HepG2 (cell line): ENCODE data around the gene DNAAF1. TPM values are rescaled to one million over a fixed set of nuclear protein-coding genes. Genes with fewer than 3 reads are reported as not detected.
A peak's percentile ranks its signal among the peaks of the same experiment; 100 is the strongest.

Experiments
- ATM ChIP-seq: fragments of 450-650 bp; IDR thresholded peaks from 2 replicates; pipeline ENCODE4 v1.7.1; 2017; ENCODE audit warnings: mild to moderate bottlenecking, borderline replicate concordance
- CAMTA2 ChIP-seq: sonication (generic); formaldehyde crosslinking; IDR thresholded peaks from 2 replicates; pipeline ENCODE4 v1.4.0; 2020; ENCODE audit warnings: mild to moderate bottlenecking, missing genetic modification reagents, borderline replicate concordance
- E2F5 ChIP-seq: sonication (generic); formaldehyde crosslinking; conservative IDR thresholded peaks from 2 replicates; pipeline ENCODE4 v1.4.0; 2020; ENCODE audit warnings: missing genetic modification reagents
- FOSL1 ChIP-seq: sonication (generic); formaldehyde crosslinking; IDR thresholded peaks from 2 replicates; pipeline ENCODE4 v1.9.0; 2021; ENCODE audit warnings: missing genetic modification reagents, borderline replicate concordance
- FOXA1 ChIP-seq, 2 experiments: fragments of 450-650 bp in 1 of 2; sonication (generic) in 1 of 2; formaldehyde crosslinking in 1 of 2; IDR thresholded peaks; 2 replicates each; pipeline versions ENCODE4 v1.4.0 to v1.6.1; 2016 to 2020; ENCODE audit warnings: missing genetic modification reagents in 1 of 2
- FOXK2 ChIP-seq: fragments of 450-650 bp; IDR thresholded peaks from 2 replicates; pipeline ENCODE4 v1.6.1; 2016
- HNF4A ChIP-seq: sonication (generic); formaldehyde crosslinking; IDR thresholded peaks from 2 replicates; pipeline ENCODE4 v1.4.0; 2020; ENCODE audit warnings: missing genetic modification reagents
- HOXA5 ChIP-seq: sonication (generic); formaldehyde crosslinking; IDR thresholded peaks from 2 replicates; pipeline ENCODE4 v1.4.0; 2020; ENCODE audit warnings: missing genetic modification reagents
- MLLT10 ChIP-seq: sonication (generic); formaldehyde crosslinking; IDR thresholded peaks from 2 replicates; pipeline ENCODE4 v1.4.0; 2020; ENCODE audit warnings: missing genetic modification reagents
- ONECUT2 ChIP-seq: sonication (generic); formaldehyde crosslinking; IDR thresholded peaks from 2 replicates; pipeline ENCODE4 v1.4.0; 2020; ENCODE audit warnings: missing genetic modification reagents
- RAD21 ChIP-seq: fragments of 450-650 bp; formaldehyde crosslinking; IDR thresholded peaks from 2 replicates; pipeline ENCODE4 v1.5.0; 2020; ENCODE audit warnings: mild to moderate bottlenecking
- SAP130 ChIP-seq: IDR thresholded peaks from 2 replicates; pipeline ENCODE4 v1.6.1; 2016; ENCODE audit warnings: low read depth
- ZNF225 ChIP-seq: sonication (generic); formaldehyde crosslinking; IDR thresholded peaks from 2 replicates; pipeline ENCODE4 v1.4.0; 2020; ENCODE audit warnings: mild to moderate bottlenecking, missing genetic modification reagents
- ZNF280D ChIP-seq: sonication (generic); formaldehyde crosslinking; IDR thresholded peaks from 2 replicates; pipeline ENCODE4 v1.5.1; 2020; ENCODE audit warnings: mild to moderate bottlenecking, missing genetic modification reagents
- ZNF33B ChIP-seq: sonication (generic); formaldehyde crosslinking; IDR thresholded peaks from 2 replicates; pipeline ENCODE4 v1.5.1; 2020; ENCODE audit warnings: mild to moderate bottlenecking, missing genetic modification reagents
- ZNF431 ChIP-seq: sonication (generic); formaldehyde crosslinking; IDR thresholded peaks from 2 replicates; pipeline ENCODE4 v1.9.0; 2022; ENCODE audit warnings: missing genetic modification reagents, low read depth, mild to moderate bottlenecking, borderline replicate concordance
- ZNF432 ChIP-seq: sonication (generic); formaldehyde crosslinking; IDR thresholded peaks from 2 replicates; pipeline ENCODE4 v1.5.0; 2020; ENCODE audit warnings: missing genetic modification reagents, mild to moderate bottlenecking, borderline replicate concordance
- ZNF446 ChIP-seq: sonication (generic); formaldehyde crosslinking; IDR thresholded peaks from 2 replicates; pipeline ENCODE4 v1.5.0; 2020; ENCODE audit warnings: mild to moderate bottlenecking, missing genetic modification reagents
- ZNF564 ChIP-seq: sonication (generic); formaldehyde crosslinking; IDR thresholded peaks from 2 replicates; pipeline ENCODE4 v1.8.1; 2023; ENCODE audit warnings: mild to moderate bottlenecking, missing genetic modification reagents
- ZNF75D ChIP-seq: sonication (generic); formaldehyde crosslinking; IDR thresholded peaks from 2 replicates; pipeline ENCODE4 v1.8.1; 2023; ENCODE audit warnings: missing genetic modification reagents, mild to moderate bottlenecking, borderline replicate concordance
- ZNF770 ChIP-seq: sonication (generic); formaldehyde crosslinking; IDR thresholded peaks from 2 replicates; pipeline ENCODE4 v1.5.0; 2020; ENCODE audit warnings: mild to moderate bottlenecking, missing genetic modification reagents
- ZNF773 ChIP-seq: sonication (generic); formaldehyde crosslinking; IDR thresholded peaks from 2 replicates; pipeline ENCODE4 v1.4.0; 2020; ENCODE audit warnings: missing genetic modification reagents, borderline replicate concordance
- ZNF781 ChIP-seq: sonication (generic); formaldehyde crosslinking; IDR thresholded peaks from 2 replicates; pipeline ENCODE4 v1.5.1; 2020; ENCODE audit warnings: borderline replicate concordance, mild to moderate bottlenecking, missing genetic modification reagents; ENCODE audit errors: not compliant biosample characterization
- ZSCAN21 ChIP-seq: sonication (generic); formaldehyde crosslinking; IDR thresholded peaks from 2 replicates; pipeline ENCODE4 v1.8.0; 2022; ENCODE audit warnings: mild to moderate bottlenecking, missing genetic modification reagents, moderate library complexity, borderline replicate concordance
- polyA plus RNA-seq, 8 experiments: library from polyadenylated mRNA; depleted of rRNA in 3 of 8; stranded (reverse) in 7 of 8; unstranded in 1 of 8; fragments of >200 nt; fragmentation: Illumina TruSeq in 4 of 8; extraction: Trizol in 4 of 8; gene quantifications; 2 replicates each; pipeline versions ENCODE4 v1.2.1 to v1.2.3, GENCODE V29; 2011 to 2016; ENCODE audit warnings: low read depth in 4 of 8, missing spikeins in 1 of 8, mixed read lengths in 1 of 8; ENCODE audit not compliant: insufficient read depth in 1 of 8
- total RNA-seq, 5 experiments: library from RNA; depleted of rRNA; stranded (reverse); fragments of >200 nt; fragmentation: Illumina TruSeq; extraction: Trizol; gene quantifications; 2 replicates each; pipeline ENCODE4 v1.2.3, GENCODE V29; 2016; ENCODE audit warnings: low read depth in 1 of 5

Gene DNAAF1
- total and polyA plus RNA-seq, 2 of the 13 experiments (the other 11 are each of a cell fraction or from before 2014, with no cell fraction given): 0.04 TPM; not detected in 1

GRCh38 chr16:84096447-84097005 lies 48.6 kb upstream of the DNAAF1 start (continued):
- TF ChIP-seq MLLT10 (CRISPR knock-in tag) (no peak), FOSL1 (CRISPR knock-in tag) (no peak), E2F5 (CRISPR knock-in tag) (no peak), ATM (no peak), FOXK2 (peak; percentile 64; the same call in 1 of the 2 replicates), FOXA1 (IDR thresholded peaks at IDR 0.05) (peak; percentile 95), FOXA1 (CRISPR knock-in tag; IDR thresholded peaks at IDR 0.05) (peak; percentile 99), ZNF225 (CRISPR knock-in tag) (no peak), ZNF446 (CRISPR knock-in tag) (no peak), HOXA5 (CRISPR knock-in tag) (no peak), ONECUT2 (CRISPR knock-in tag) (no peak), ZNF280D (peak; percentile 38; the same call in 1 of the 2 replicates), HNF4A (CRISPR knock-in tag) (peak; percentile 51; the same call in 1 of the 2 replicates), RAD21 (CRISPR knock-in tag) (0 out of 2 replicates have a peak, but pooled peaks have one; percentile 9), ZSCAN21 (no peak), ZNF75D (CRISPR knock-in tag) (no peak), SAP130 (CRISPR knock-in tag) (peak; percentile 97), ZNF564 (no peak), ZNF33B (CRISPR knock-in tag) (no peak), CAMTA2 (CRISPR knock-in tag) (no peak), ZNF781 (no peak), ZNF773 (CRISPR knock-in tag) (no peak), ZNF431 (CRISPR knock-in tag) (no peak; the same call in 1 of the 2 replicates), ZNF432 (CRISPR knock-in tag) (no peak), ZNF770 (no peak)
